K562 (cell line): ENCODE data around the gene EWSR1. TPM values are rescaled to one million over a fixed set of nuclear protein-coding genes. Genes with fewer than 3 reads are reported as not detected.

Experiments
- ATAC-seq: fragments of 200-7000 bp; cut with Tn5 transposase; 3 replicates; pipeline ENCODE4 v1.9.1; 2020; ENCODE audit warnings: moderate library complexity
- BruUV-seq: library from RNA; stranded (reverse); fragments of 400-500 nt; replicated peaks from 2 replicates; lab custom pipeline; 2021; lab: Mats Ljungman, UMichigan
- CTCF ChIA-PET: fragments of 300-600 bp; formaldehyde crosslinking; extraction: SDS; loops from one replicate; lab custom pipeline; 2021; ENCODE audit warnings: low intra/inter-chr PET ratio; lab: Yijun Ruan, JAX
- POLR2A ChIA-PET: fragments of 300-600, 350-650 bp; sonication (Branson Sonifier 250); formaldehyde crosslinking; extraction: SDS; loops from one replicate; lab custom pipeline; 2021; ENCODE audit warnings: antibody characterized with exemption, inconsistent platforms; lab: Yijun Ruan, JAX
- DNase-seq, 4 experiments: peaks; one replicate each; pipeline versions ENCODE4 v3.0.0 to v3.0.0-alpha.2; 2011 to 2018; ENCODE audit warnings: low spot score in 3 of 4, mixed read lengths in 3 of 4; ENCODE audit errors: extremely low read depth in 1 of 4
- FAIRE-seq: peaks from 2 replicates; lab custom pipeline; 2011; peaks lifted over from hg19 to GRCh38; lab: Jason Lieb, UNC
- H2AFZ ChIP-seq: 2 replicates; pipeline ENCODE4 v1.6.0; 2011; ENCODE audit warnings: low read depth, low read length, control low read depth, inconsistent platforms
- H3K27ac ChIP-seq: fragments of 200-600 bp; 3 replicates; pipeline ENCODE4 v1.8.0; 2011; ENCODE audit warnings: low read depth, mild to moderate bottlenecking, control low read depth, inconsistent platforms, low read length, moderate library complexity, mixed read lengths; ENCODE audit errors: extremely low read depth
- H3K27me3 ChIP-seq, 2 experiments: fragments of 300-600 bp in 1 of 2; 2 replicates in 1 of 2; 3 replicates in 1 of 2; pipeline versions ENCODE4 v1.6.0 to v1.8.0; 2011; ENCODE audit warnings: inconsistent platforms in 2 of 2, low read length in 2 of 2, mild to moderate bottlenecking in 1 of 2, mixed read lengths in 1 of 2, moderate library complexity in 1 of 2; ENCODE audit not compliant: control insufficient read depth in 2 of 2, insufficient read depth in 2 of 2
- H3K36me3 ChIP-seq: fragments of 300-600 bp; 3 replicates; pipeline ENCODE4 v1.8.0; 2011; ENCODE audit warnings: mild to moderate bottlenecking, low read length, inconsistent platforms; ENCODE audit not compliant: control insufficient read depth, insufficient read depth
- H3K4me1 ChIP-seq, 2 experiments: fragments of 200-600 bp in 1 of 2; replicated peaks in 1 of 2; 2 replicates in 1 of 2; 3 replicates in 1 of 2; pipeline versions ENCODE4 v1.5.1 to v1.8.0; 2011; ENCODE audit warnings: inconsistent platforms in 2 of 2, low read length in 2 of 2, mild to moderate bottlenecking in 1 of 2, mixed read lengths in 1 of 2, moderate library complexity in 1 of 2; ENCODE audit not compliant: control insufficient read depth in 2 of 2, insufficient read depth in 2 of 2
- H3K4me2 ChIP-seq: 2 replicates; pipeline ENCODE4 v1.6.1; 2011; ENCODE audit warnings: low read length, control low read depth, inconsistent platforms, mixed read lengths; ENCODE audit not compliant: insufficient read depth
- H3K4me3 ChIP-seq: fragments of 200-600 bp; sonication (generic), shearing (Covaris generic); 2 replicates; pipeline ENCODE4 v1.5.1; 2016; ENCODE audit warnings: control low read depth, inconsistent platforms
- H3K79me2 ChIP-seq: fragments of 200-600 bp; 3 replicates; pipeline ENCODE4 v1.8.0; 2011; ENCODE audit warnings: low read length, inconsistent platforms; ENCODE audit not compliant: control insufficient read depth, insufficient read depth
- H3K9ac ChIP-seq, 2 experiments: 2 replicates each; pipeline versions ENCODE4 v1.6.0 to v1.6.1; 2011; ENCODE audit warnings: low read depth in 2 of 2, low read length in 2 of 2, control low read depth in 1 of 2, inconsistent platforms in 1 of 2, mild to moderate bottlenecking in 1 of 2, mixed read lengths in 1 of 2; ENCODE audit not compliant: insufficient read depth in 1 of 2
- H3K9me1 ChIP-seq: one replicate; pipeline ENCODE4 v1.6.0; 2011; ENCODE audit warnings: inconsistent platforms, mild to moderate bottlenecking, low read length, moderate library complexity; ENCODE audit not compliant: control insufficient read depth, insufficient read depth
- H3K9me3 ChIP-seq: replicated peaks from 2 replicates; pipeline ENCODE4 v1.5.1; 2011; ENCODE audit warnings: low read depth, low read length, inconsistent platforms; ENCODE audit not compliant: control insufficient read depth, insufficient read depth
- H4K20me1 ChIP-seq: replicated peaks from 2 replicates; pipeline ENCODE4 v1.6.1; 2011; ENCODE audit warnings: low read length, inconsistent platforms, mixed read lengths; ENCODE audit not compliant: control insufficient read depth, insufficient read depth
- ARID3A ChIP-seq: IDR thresholded peaks from 2 replicates; pipeline ENCODE4 v1.6.1; 2012; ENCODE audit warnings: low read depth, low read length, improper control_type of control experiment, borderline replicate concordance
- BMI1 ChIP-seq: fragments of 150-350 bp; IDR thresholded peaks from 2 replicates; pipeline ENCODE4 v1.6.1; 2014; ENCODE audit warnings: low read length
- CGGBP1 ChIP-seq: fragments of 250-450 bp; sonication (Bioruptor Pico); IDR thresholded peaks from 2 replicates; pipeline ENCODE4 v1.9.0; 2021; ENCODE audit warnings: mild to moderate bottlenecking
- DDX20 ChIP-seq: fragments of 450-650 bp; IDR thresholded peaks from 2 replicates; pipeline ENCODE4 v1.6.1; 2016; ENCODE audit warnings: missing genetic modification characterization, low read depth, mild to moderate bottlenecking, missing compliant biosample characterization, moderate library complexity
- MEF2A ChIP-seq: IDR thresholded peaks from 2 replicates; pipeline ENCODE4 v1.6.1; 2011; ENCODE audit warnings: low read depth, mild to moderate bottlenecking, low read length, moderate library complexity; ENCODE audit not compliant: control insufficient read depth
- NELFE ChIP-seq: IDR thresholded peaks from 2 replicates; pipeline ENCODE4 v1.6.1; 2011; ENCODE audit warnings: mild to moderate bottlenecking; ENCODE audit not compliant: insufficient read depth, insufficient read length
- NR0B1 ChIP-seq: fragments of 450-650 bp; IDR thresholded peaks from one replicate; pipeline ENCODE4 v1.6.1; 2018; ENCODE audit warnings: mild to moderate bottlenecking, moderate library complexity; ENCODE audit not compliant: partially characterized antibody
- RFX1 ChIP-seq: fragments of 450-650 bp; IDR thresholded peaks from 2 replicates; pipeline ENCODE4 v1.6.1; 2016; ENCODE audit warnings: mild to moderate bottlenecking, moderate library complexity
- RFX7 ChIP-seq: fragments of 250-450 bp; sonication (Bioruptor Pico); IDR thresholded peaks from 2 replicates; pipeline ENCODE4 v1.5.1; 2021; ENCODE audit warnings: mild to moderate bottlenecking
- SMAD4 ChIP-seq: fragments of 250-450 bp; sonication (Bioruptor Pico); conservative IDR thresholded peaks from 2 replicates; pipeline ENCODE4 v1.8.0; 2021; ENCODE audit warnings: inconsistent platforms, mild to moderate bottlenecking, moderate library complexity
- TFE3 ChIP-seq: fragments of 450-650 bp; formaldehyde crosslinking; IDR thresholded peaks from 2 replicates; pipeline ENCODE4 v1.4.0; 2020; ENCODE audit warnings: mild to moderate bottlenecking, mixed read lengths
- ZNF274 ChIP-seq: IDR thresholded peaks from 2 replicates; pipeline ENCODE4 v1.6.1; 2011; ENCODE audit warnings: low read depth, mild to moderate bottlenecking, low read length, moderate library complexity, borderline replicate concordance
- ZNF395 ChIP-seq: fragments of 200-800 bp; sonication (Bioruptor generic); IDR thresholded peaks from 2 replicates; pipeline ENCODE4 v1.6.1; 2017; ENCODE audit warnings: missing genetic modification characterization, missing compliant biosample characterization
- ZNF655 ChIP-seq: fragments of 250-450 bp; sonication (Bioruptor Pico); IDR thresholded peaks from 2 replicates; pipeline ENCODE4 v1.5.0; 2021
- ZNF830 ChIP-seq: fragments of 250-450 bp; sonication (Bioruptor Pico); IDR thresholded peaks from 2 replicates; pipeline ENCODE4 v1.5.0; 2021; ENCODE audit warnings: mild to moderate bottlenecking
- WGBS: fragments of 100-300 bp; shearing (Covaris generic); methylation state at CpG from one replicate; pipeline ENCODE4 v1.1.6; 2016; ENCODE audit warnings: low coverage, mixed read lengths; ENCODE audit not compliant: insufficient coverage; ENCODE audit errors: missing lambda C conversion rate; 5-methylcytosine and 5-hydroxymethylcytosine counted together
- in situ Hi-C: fragments of 300-500 bp; cut with MboI; formaldehyde crosslinking; loops from 4 replicates; pipeline ENCODE4 v1.15.0; 2018; ENCODE audit warnings: inconsistent platforms, mixed read lengths
- intact Hi-C: fragments of 100-400 bp; cut with micrococcal nuclease; formaldehyde crosslinking; loops from 2 replicates; pipeline ENCODE4 v1.14.2; 2022
- polyA plus RNA-seq, 8 experiments: library from polyadenylated mRNA; depleted of rRNA in 4 of 8; stranded (reverse) in 5 of 8; unstranded in 3 of 8; fragments of >200 nt; fragmentation: Nextera tagmentation in 2 of 8; fragmentation: Illumina TruSeq in 1 of 8; extraction: Ambion mirVana in 2 of 8; extraction: Trizol in 1 of 8; gene quantifications; 2 replicates each; pipeline versions ENCODE4 v1.2.1 to v1.2.3, GENCODE V29; 2011 to 2014; ENCODE audit warnings: inconsistent platforms in 1 of 8, missing spikeins in 1 of 8
- total RNA-seq, 7 experiments: library from RNA; depleted of rRNA in 6 of 7; stranded (reverse); fragments of >200 nt in 6 of 7; fragmentation: Illumina TruSeq in 2 of 7; extraction: Trizol in 2 of 7; gene quantifications; 2 replicates each; pipeline versions ENCODE4 v1.2.1 to v1.2.3, GENCODE V29; 2011 to 2021; ENCODE audit warnings: low replicate concordance in 1 of 7

Gene EWSR1
- total and polyA plus RNA-seq, 9 of the 15 experiments (the other 6 are each of a cell fraction or from before 2014, with no cell fraction given), result 83.3 to 450 (median 239) TPM

- no peaks in the 10 kb centered on the region for H3K79me2 ChIP-seq
- FAIRE-seq (no peak), DNase-seq (peak in 1 of 4 experiments; percentile 1), ATAC-seq (no peak)
- in situ Hi-C loops, result loop anchor here (10.0 kb wide), 1 partner anchor 399 kb away; no protein-coding TSS in a partner anchor
- H3K27me3 ChIP-seq, result no peaks in the 10 kb centered on the region
- H3K9me3 ChIP-seq, result no peaks in the 10 kb centered on the region
- H3K36me3 ChIP-seq, result no peaks in the 10 kb centered on the region
- no peak overlapping the region for H3K27ac ChIP-seq
- no peaks in the 10 kb centered on the region for H3K9me1 ChIP-seq
- peaks cover 0 to 16% of the 10 kb centered on the region in 2 experiments; a peak in 2 of 5 replicates for H3K4me1 ChIP-seq
- no TSS peak for BruUV-seq
- no peak overlapping the region for H2AFZ ChIP-seq
- no peaks in the 10 kb centered on the region for H4K20me1 ChIP-seq
- POLR2A ChIA-PET, result interaction anchor here (1.6 kb wide), 1 partner anchor 11 kb away, joined by 3 read pairs; no protein-coding TSS in a partner anchor
- no peak overlapping the region for H3K9ac ChIP-seq
- CTCF ChIA-PET, result no interaction called here
- no peak overlapping the region for H3K4me3 ChIP-seq
- WGBS, result no CpG with 5 or more reads among the region's 4 CpGs
- intact Hi-C loops, result no loop called here
- no peak overlapping the region for H3K4me2 ChIP-seq
- TF ChIP-seq ZNF395, result no peak
- TF ChIP-seq ZNF655 (CRISPR knock-in tag), result no peak
- no peak for TF ChIP-seq RFX1
- TF ChIP-seq DDX20 (tag), result no peak
- TF ChIP-seq ARID3A, result no peak
- no peak for TF ChIP-seq TFE3
- no peak for TF ChIP-seq SMAD4 (CRISPR knock-in tag)
- no peak for TF ChIP-seq BMI1
- no peak for TF ChIP-seq ZNF830
- TF ChIP-seq ZNF274, result no peak
- no peak for TF ChIP-seq NELFE
- TF ChIP-seq MEF2A, result no peak
- no peak for TF ChIP-seq RFX7 (CRISPR knock-in tag)
- TF ChIP-seq NR0B1, result no peak
- TF ChIP-seq CGGBP1 (CRISPR knock-in tag), result no peak
These were observed 13.8 kb upstream of the EWSR1 start for GRCh38 chr22:29254286-29254660.
